WTC11 (cell line): ENCODE results near the gene WWC1. TPM values are rescaled to one million over a fixed set of nuclear protein-coding genes. Genes with fewer than 3 reads are reported as not detected.

Experiments used
- ATAC-seq: fragments of 200-7000 bp; cut with Tn5 transposase; 2 replicates; pipeline ENCODE4 v1.10.0; 2021; ENCODE audit warnings: mild to moderate bottlenecking, moderate library complexity
- CTCF ChIA-PET: fragments of 300-600 bp; sonication (Branson Sonifier 250); formaldehyde crosslinking; loops from one replicate; lab custom pipeline; 2021; ENCODE audit warnings: antibody characterized with exemption; lab: Charles Lee
- POLR2A ChIA-PET: fragments of 350-600 bp; sonication (Branson Sonifier 250); formaldehyde crosslinking; loops from one replicate; lab custom pipeline; 2021; ENCODE audit warnings: antibody characterized with exemption; lab: Charles Lee
- DNase-seq: peaks from one replicate; pipeline ENCODE4 v3.0.0; 2021; ENCODE audit warnings: low spot score
- H3K27ac Mint-ChIP-seq: 2 replicates; pipeline ENCODE4 v1.8.0; 2021; ENCODE audit warnings: mixed read lengths
- H3K27me3 Mint-ChIP-seq: 2 replicates; pipeline ENCODE4 v1.8.0; 2021; ENCODE audit warnings: low read depth, mild to moderate bottlenecking, moderate library complexity, mixed read lengths
- H3K36me3 Mint-ChIP-seq: 2 replicates; pipeline ENCODE4 v1.8.0; 2021; ENCODE audit warnings: mixed read lengths
- H3K4me1 Mint-ChIP-seq: 2 replicates; pipeline ENCODE4 v1.8.0; 2022; ENCODE audit warnings: mixed read lengths
- H3K4me3 Mint-ChIP-seq: 2 replicates; pipeline ENCODE4 v1.8.0; 2021; ENCODE audit warnings: mild to moderate bottlenecking, moderate library complexity, mixed read lengths
- H3K9me3 Mint-ChIP-seq: 2 replicates; pipeline ENCODE4 v1.8.0; 2021; ENCODE audit warnings: mixed read lengths
- E2F5 ChIP-seq: sonication (generic); formaldehyde crosslinking; IDR thresholded peaks from 2 replicates; pipeline ENCODE4 v1.8.1; 2022; ENCODE audit warnings: mild to moderate bottlenecking, moderate library complexity, missing genetic modification reagents
- FOXP4 ChIP-seq: sonication (generic); formaldehyde crosslinking; IDR thresholded peaks from 2 replicates; pipeline ENCODE4 v1.8.0; 2022; ENCODE audit warnings: mild to moderate bottlenecking, missing genetic modification reagents
- GABPB1 ChIP-seq: sonication (generic); formaldehyde crosslinking; IDR thresholded peaks from 2 replicates; pipeline ENCODE4 v1.8.1; 2023; ENCODE audit warnings: mild to moderate bottlenecking, missing genetic modification reagents
- GTF2I ChIP-seq: fragments of 250-450 bp; sonication (Bioruptor Pico); conservative IDR thresholded peaks from 2 replicates; pipeline ENCODE4 v1.4.0; 2021; ENCODE audit warnings: mild to moderate bottlenecking
- NFYB ChIP-seq: sonication (generic); formaldehyde crosslinking; conservative IDR thresholded peaks from 2 replicates; pipeline ENCODE4 v1.8.0; 2022; ENCODE audit warnings: low read depth, missing genetic modification reagents
- PREB ChIP-seq: sonication (generic); formaldehyde crosslinking; IDR thresholded peaks from 2 replicates; pipeline ENCODE4 v1.8.1; 2022; ENCODE audit warnings: mild to moderate bottlenecking, missing genetic modification reagents, moderate library complexity, borderline replicate concordance
- SOX15 ChIP-seq: fragments of 250-450 bp; sonication (Bioruptor Pico); IDR thresholded peaks from 2 replicates; pipeline ENCODE4 v1.9.0; 2021; ENCODE audit warnings: mild to moderate bottlenecking
- USF1 ChIP-seq: sonication (generic); formaldehyde crosslinking; IDR thresholded peaks from 2 replicates; pipeline ENCODE4 v1.8.0; 2022; ENCODE audit warnings: mild to moderate bottlenecking, missing genetic modification reagents
- ZNF281 ChIP-seq: sonication (generic); formaldehyde crosslinking; IDR thresholded peaks from 2 replicates; pipeline ENCODE4 v1.8.0; 2023; ENCODE audit warnings: mild to moderate bottlenecking, missing genetic modification reagents
- ZNF423 ChIP-seq: fragments of 250-450 bp; sonication (Bioruptor Pico); IDR thresholded peaks from 2 replicates; pipeline ENCODE4 v2.1.2; 2022; ENCODE audit warnings: mild to moderate bottlenecking, moderate library complexity
- total RNA-seq: library from RNA; stranded (reverse); gene quantifications from 3 replicates; pipeline ENCODE4 v1.2.3, GENCODE V29; 2021

The WWC1 gene
- total RNA-seq, 1 experiment from 2014 or later = 48.4 TPM

GRCh38 chr5:168348084-168348414, 56.6 kb downstream of the WWC1 start:
- DNase-seq = no peak
- H3K4me1 Mint-ChIP-seq = peaks cover 65% of the 10 kb centered on the region
- ChIA-PET CTCF (interaction anchor here (0.6 to 1.7 kb wide), 9 partner anchors 9 to 91 kb away, joined by 3 to 10 read pairs (median 5); partner anchors contain the start of gene WWC1), POLR2A (interaction anchor here (1.0 to 1.2 kb wide), 2 partner anchors 13 to 56 kb away, joined by 3 to 4 read pairs; no protein-coding TSS in a partner anchor)
- peaks cover 6% of the 10 kb centered on the region for H3K36me3 Mint-ChIP-seq
- H3K9me3 Mint-ChIP-seq = no peaks in the 10 kb centered on the region
- ATAC-seq = 0 out of 2 replicates have a peak, but pooled peaks have one; percentile 7
- no peak for TF ChIP-seq NFYB (CRISPR knock-in tag)
- no peak for TF ChIP-seq PREB (CRISPR knock-in tag)
- no peak for TF ChIP-seq ZNF281 (CRISPR knock-in tag)
- H3K27me3 Mint-ChIP-seq = no peaks in the 10 kb centered on the region
- no peak overlapping the region for H3K27ac Mint-ChIP-seq
- H3K4me3 Mint-ChIP-seq = no peak overlapping the region

- DNase-seq (no peak), ATAC-seq (no peak)
- Mint-ChIP-seq H3K36me3 (no peaks in the 10 kb centered on the region; the same call in 1 of the 2 replicates), H3K27me3 (no peaks in the 10 kb centered on the region), H3K4me3 (no peak overlapping the region), H3K27ac (no peak overlapping the region), H3K9me3 (no peaks in the 10 kb centered on the region), H3K4me1 (peaks cover 51% of the 10 kb centered on the region)
- TF ChIP-seq ZNF423 (CRISPR knock-in tag) = no peak
- no peak for TF ChIP-seq SOX15 (CRISPR knock-in tag)
- no peak for TF ChIP-seq E2F5 (CRISPR knock-in tag)
- CTCF ChIA-PET = interaction anchor here (0.7 to 2.2 kb wide), 2 partner anchors 11 to 55 kb away, joined by 3 to 8 read pairs; no protein-coding TSS in a partner anchor
- POLR2A ChIA-PET = no interaction called here
Measured at GRCh38 chr5:168350315-168350714, 58.9 kb downstream of the WWC1 start.

GRCh38 chr5:168353216-168353957, 61.9 kb downstream of the WWC1 start:
- ATAC-seq = no peak
- POLR2A ChIA-PET = no interaction called here
- H3K4me3 Mint-ChIP-seq = no peak overlapping the region
- H3K27me3 Mint-ChIP-seq = no peaks in the 10 kb centered on the region
- TF ChIP-seq GABPB1 (CRISPR knock-in tag) = no peak
- TF ChIP-seq GTF2I = no peak
- no peak for TF ChIP-seq FOXP4 (CRISPR knock-in tag)
- TF ChIP-seq USF1 (CRISPR knock-in tag) = no peak
- H3K9me3 Mint-ChIP-seq = no peaks in the 10 kb centered on the region
- peaks cover 38% of the 10 kb centered on the region for H3K4me1 Mint-ChIP-seq
- CTCF ChIA-PET = interaction anchor here (0.9 kb wide), 1 partner anchor 14 kb away, joined by 3 read pairs; no protein-coding TSS in a partner anchor
- no peaks in the 10 kb centered on the region; the same call in 1 of the 2 replicates for H3K36me3 Mint-ChIP-seq
- H3K27ac Mint-ChIP-seq = no peak overlapping the region
- DNase-seq = no peak
